ENCODE measurements around the gene SYN1. TPM values are rescaled to one million over a fixed set of nuclear protein-coding genes. Genes with fewer than 3 reads are reported as not detected.
"Not testable (repeated sequence)": the region's sequence is repeated elsewhere in the genome, so short reads cannot be mapped to it uniquely, and the experiment has no call there.

Gene SYN1
- total RNA-seq, 1 donor from 2014 or later, result 4.4 TPM

DNA sequence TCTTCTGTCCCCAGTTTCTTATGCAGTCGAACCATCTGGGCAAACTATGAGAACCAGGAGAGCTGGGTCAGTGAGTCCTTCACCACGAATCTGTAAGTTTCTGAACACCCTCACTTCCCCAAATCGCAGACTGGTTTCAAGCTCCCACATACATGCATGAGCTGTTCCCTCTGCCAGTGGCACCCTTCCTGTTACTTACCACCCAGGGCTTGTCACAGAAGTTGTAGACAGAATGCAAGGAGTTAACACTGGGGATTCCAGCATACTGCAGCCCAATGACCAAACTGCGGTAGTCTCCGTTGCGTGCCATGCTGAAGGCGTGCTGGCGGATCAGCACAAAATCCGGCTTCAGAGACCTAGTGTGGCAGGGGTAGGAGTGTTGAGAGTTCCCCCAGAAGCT is 14.6 kb downstream of the SYN1 start:
- TF ChIP-seq, protein P1, sequence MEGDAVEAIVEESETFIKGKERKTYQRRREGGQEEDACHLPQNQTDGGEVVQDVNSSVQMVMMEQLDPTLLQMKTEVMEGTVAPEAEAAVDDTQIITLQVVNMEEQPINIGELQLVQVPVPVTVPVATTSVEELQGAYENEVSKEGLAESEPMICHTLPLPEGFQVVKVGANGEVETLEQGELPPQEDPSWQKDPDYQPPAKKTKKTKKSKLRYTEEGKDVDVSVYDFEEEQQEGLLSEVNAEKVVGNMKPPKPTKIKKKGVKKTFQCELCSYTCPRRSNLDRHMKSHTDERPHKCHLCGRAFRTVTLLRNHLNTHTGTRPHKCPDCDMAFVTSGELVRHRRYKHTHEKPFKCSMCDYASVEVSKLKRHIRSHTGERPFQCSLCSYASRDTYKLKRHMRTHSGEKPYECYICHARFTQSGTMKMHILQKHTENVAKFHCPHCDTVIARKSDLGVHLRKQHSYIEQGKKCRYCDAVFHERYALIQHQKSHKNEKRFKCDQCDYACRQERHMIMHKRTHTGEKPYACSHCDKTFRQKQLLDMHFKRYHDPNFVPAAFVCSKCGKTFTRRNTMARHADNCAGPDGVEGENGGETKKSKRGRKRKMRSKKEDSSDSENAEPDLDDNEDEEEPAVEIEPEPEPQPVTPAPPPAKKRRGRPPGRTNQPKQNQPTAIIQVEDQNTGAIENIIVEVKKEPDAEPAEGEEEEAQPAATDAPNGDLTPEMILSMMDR (IDR thresholded peaks at IDR 0.05; ENCODE audit: unreplicated experiment), result no peak
- Mint-ChIP-seq H3K36me3 (no peaks in the 10 kb centered on the region), H3K9me3 (peaks cover 19% of the 10 kb centered on the region)

DNA sequence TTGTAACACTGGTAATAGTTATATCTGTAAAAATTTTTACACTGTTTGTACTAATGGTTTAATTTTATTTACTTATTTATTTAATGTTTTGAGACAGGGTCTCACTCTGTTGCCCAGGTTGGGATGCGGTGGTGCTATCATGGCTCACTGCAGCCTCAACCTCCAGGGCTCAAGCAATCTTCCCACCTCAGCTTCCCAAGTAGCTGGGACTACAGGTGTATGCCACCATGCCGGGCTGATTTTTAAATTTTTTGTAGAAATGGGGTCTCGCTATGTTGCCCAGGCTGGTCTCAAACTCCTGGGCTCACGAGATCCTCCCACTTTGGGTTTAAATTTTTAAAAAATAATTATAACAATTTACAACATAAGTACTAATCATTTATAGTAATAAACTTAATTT is 16.5 kb downstream of the SYN1 start:
- H3K4me1 Mint-ChIP-seq; H3K4me3 Mint-ChIP-seq; H3K36me3 Mint-ChIP-seq; H3K27me3 Mint-ChIP-seq (ENCODE audit: low read depth); DNase-seq (ENCODE audit: low spot score in 2 of 2, unreplicated experiment in 2 of 2); H3K27ac Mint-ChIP-seq: not testable (repeated sequence)
- H3K9me3 Mint-ChIP-seq, result peaks cover 25% of the 10 kb centered on the region

More for the DNA sequence above, 14.6 kb downstream of the SYN1 start:
- Mint-ChIP-seq H3K4me3 (no peak overlapping the region), H3K4me1 (no peaks in the 10 kb centered on the region), H3K27ac (no peak overlapping the region), H3K27me3 (ENCODE audit: low read depth) (peaks cover 4% of the 10 kb centered on the region)
- no peak for DNase-seq (ENCODE audit: low spot score in 2 of 2, unreplicated experiment in 2 of 2)

DNA sequence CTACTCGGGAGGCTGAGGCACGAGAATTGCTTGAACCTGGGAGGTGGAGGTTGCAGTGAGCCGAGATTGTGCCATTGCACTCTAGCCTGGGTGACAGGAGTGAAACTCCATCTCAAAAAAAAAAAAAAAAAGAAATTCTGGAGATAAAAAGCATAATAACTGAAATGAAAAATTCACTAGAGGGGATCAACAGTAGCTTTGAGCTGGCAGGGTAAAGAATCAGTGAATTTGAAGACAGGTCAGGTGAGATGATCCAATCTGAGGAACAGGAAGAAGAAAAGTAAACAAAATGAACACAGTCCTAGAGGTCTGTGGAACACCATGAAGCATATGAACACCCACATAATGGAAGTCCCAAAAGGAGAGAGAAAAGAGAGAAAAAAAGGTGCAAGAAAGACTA is 22.4 kb downstream of the SYN1 start:
- no peak for DNase-seq (ENCODE audit: low spot score in 2 of 2, unreplicated experiment in 2 of 2)
- Mint-ChIP-seq H3K36me3 (peaks cover 2% of the 10 kb centered on the region), H3K4me1 (no peaks in the 10 kb centered on the region), H3K27me3 (ENCODE audit: low read depth) (no peaks in the 10 kb centered on the region), H3K9me3 (peaks cover 47% of the 10 kb centered on the region), H3K27ac (no peak overlapping the region), H3K4me3 (no peak overlapping the region)
- TF ChIP-seq, protein P1 (IDR thresholded peaks at IDR 0.05; ENCODE audit: unreplicated experiment), result no peak

DNA sequence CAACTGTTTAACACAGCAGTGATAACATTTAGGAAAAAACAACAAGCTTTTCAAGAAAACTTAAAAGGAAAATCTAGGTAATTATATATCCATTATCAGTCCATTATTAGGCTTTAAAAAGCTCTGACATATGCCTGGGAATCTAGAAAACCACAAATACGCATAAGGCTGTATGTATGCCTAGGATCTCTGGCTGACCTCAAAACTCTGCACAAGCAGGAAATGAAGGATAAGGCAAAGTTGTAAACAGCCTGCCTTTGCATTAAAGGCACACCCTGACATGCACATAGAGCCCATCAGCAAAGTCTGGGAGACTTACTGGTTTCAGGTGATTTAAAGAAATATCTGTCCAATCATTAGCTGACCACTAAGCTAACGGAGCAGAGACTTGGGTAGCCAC is 23.4 kb downstream of the SYN1 start:
- H3K9me3 Mint-ChIP-seq, result peaks cover 40% of the 10 kb centered on the region

DNA sequence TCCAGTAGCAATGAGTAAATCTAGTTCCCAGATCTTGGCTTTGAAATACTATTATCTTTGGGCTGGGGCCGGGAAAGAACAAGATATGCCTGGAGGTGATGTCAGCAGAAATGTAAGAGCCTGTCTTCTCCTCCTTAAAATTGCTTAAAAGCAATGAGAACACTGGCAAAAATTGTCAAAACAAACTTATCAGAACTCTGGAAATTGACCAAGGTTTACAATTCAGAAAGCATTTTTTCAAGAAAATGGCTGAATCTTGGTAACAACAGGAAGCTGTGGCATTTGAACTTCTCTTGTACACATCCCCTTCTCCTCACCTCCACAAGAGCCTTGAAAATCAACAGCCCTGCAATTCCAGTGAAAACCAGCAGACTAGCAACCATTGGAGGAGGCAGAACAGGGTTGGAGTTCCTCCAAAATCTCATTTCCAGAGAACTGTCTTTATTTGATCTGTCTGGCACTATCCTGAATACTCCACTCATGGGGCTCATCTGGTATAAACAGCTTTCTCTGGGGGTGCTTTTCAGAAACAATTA is 23.9 kb downstream of the SYN1 start:
- TF ChIP-seq, protein P1 (IDR thresholded peaks at IDR 0.05; ENCODE audit: unreplicated experiment), result no peak
- no peak overlapping the region for H3K4me3 Mint-ChIP-seq
- H3K9me3 Mint-ChIP-seq, result peaks cover 35% of the 10 kb centered on the region
- H3K27ac Mint-ChIP-seq, result no peak overlapping the region
- H3K36me3 Mint-ChIP-seq, result peaks cover 2% of the 10 kb centered on the region
- no peak for DNase-seq (ENCODE audit: low spot score in 2 of 2, unreplicated experiment in 2 of 2)
- H3K4me1 Mint-ChIP-seq, result no peaks in the 10 kb centered on the region
- H3K27me3 Mint-ChIP-seq (ENCODE audit: low read depth), result no peaks in the 10 kb centered on the region

More for the DNA sequence above, 23.4 kb downstream of the SYN1 start:
- Mint-ChIP-seq H3K27me3 (ENCODE audit: low read depth) (no peaks in the 10 kb centered on the region), H3K27ac (no peak overlapping the region), H3K4me1 (no peaks in the 10 kb centered on the region), H3K4me3 (no peak overlapping the region), H3K36me3 (peaks cover 2% of the 10 kb centered on the region)
- DNase-seq (ENCODE audit: low spot score in 2 of 2, unreplicated experiment in 2 of 2), result no peak
- TF ChIP-seq, protein P1 (IDR thresholded peaks at IDR 0.05; ENCODE audit: unreplicated experiment), result no peak

DNA sequence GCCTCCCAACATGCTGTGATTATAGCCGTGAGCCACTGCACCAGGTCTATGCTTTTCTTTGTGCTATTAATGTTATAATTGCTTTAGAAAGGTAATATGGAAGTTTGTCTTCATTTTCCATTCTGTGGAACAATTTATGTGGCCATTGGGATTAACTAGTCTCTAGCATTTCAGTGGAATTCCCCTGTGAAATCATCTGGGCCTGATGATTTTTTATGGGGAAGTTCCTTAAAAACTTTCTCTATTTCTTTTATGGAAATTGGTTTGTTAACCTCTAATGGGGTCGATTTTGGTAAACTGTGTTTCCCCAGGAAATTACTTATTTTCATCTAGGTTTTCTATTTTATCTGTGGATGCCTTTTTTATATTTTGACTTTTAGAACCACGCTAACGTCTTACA is 26.1 kb downstream of the SYN1 start:
- H3K4me1 Mint-ChIP-seq, result no peaks in the 10 kb centered on the region
- H3K27ac Mint-ChIP-seq, result no peak overlapping the region
- peaks cover 2% of the 10 kb centered on the region for H3K36me3 Mint-ChIP-seq
- no peak overlapping the region for H3K4me3 Mint-ChIP-seq
- peaks cover 28% of the 10 kb centered on the region for H3K9me3 Mint-ChIP-seq
- peaks cover 5% of the 10 kb centered on the region for H3K27me3 Mint-ChIP-seq (ENCODE audit: low read depth)
- TF ChIP-seq, protein P1 (IDR thresholded peaks at IDR 0.05; ENCODE audit: unreplicated experiment), result no peak
- DNase-seq (ENCODE audit: low spot score in 2 of 2, unreplicated experiment in 2 of 2), result no peak

All from mesothelial cell of epicardium (in vitro differentiated cells).